K562 (cell line): Measurements from ENCODE around the gene HPCAL1. TPM values are rescaled to one million over a fixed set of nuclear protein-coding genes. Genes with fewer than 3 reads are reported as not detected.

Experiments used
- CAMTA2 ChIP-seq: fragments of 250-450 bp; sonication (Bioruptor Pico); conservative IDR thresholded peaks from 2 replicates; pipeline ENCODE4 v1.5.1; 2022
- CBX3 ChIP-seq, 2 experiments: IDR thresholded peaks; 1 replicate in 1 of 2; 2 replicates in 1 of 2; pipeline ENCODE4 v1.6.1; 2012; ENCODE audit warnings: inconsistent platforms in 2 of 2, low read length in 2 of 2, borderline replicate concordance in 1 of 2, control low read depth in 1 of 2
- ELK1 ChIP-seq: sonication (generic); formaldehyde crosslinking; IDR thresholded peaks from 2 replicates; pipeline ENCODE4 v1.8.1; 2022; ENCODE audit warnings: missing genetic modification reagents
- IFI16 ChIP-seq: fragments of 250-450 bp; sonication (Bioruptor Pico); IDR thresholded peaks from 2 replicates; pipeline ENCODE4 v2.1.2; 2022; ENCODE audit warnings: mild to moderate bottlenecking, inconsistent platforms
- MCM2 ChIP-seq: fragments of 450-650 bp; IDR thresholded peaks from 2 replicates; pipeline ENCODE4 v1.6.1; 2017; ENCODE audit warnings: low read depth, mild to moderate bottlenecking
- PHF21A ChIP-seq: fragments of 450-650 bp; IDR thresholded peaks from 2 replicates; pipeline ENCODE4 v1.6.1; 2017; ENCODE audit warnings: low read depth, borderline replicate concordance
- PPARD ChIP-seq: fragments of 250-450 bp; sonication (Bioruptor Pico); IDR thresholded peaks from 2 replicates; pipeline ENCODE4 v1.8.0; 2022; ENCODE audit warnings: inconsistent platforms, mild to moderate bottlenecking, moderate library complexity
- PRPF4 ChIP-seq: fragments of 200-400 bp; formaldehyde crosslinking; IDR thresholded peaks from one replicate; pipeline ENCODE4 v1.6.1; 2017; ENCODE audit warnings: low read length, low read depth, mild to moderate bottlenecking; ENCODE audit not compliant: insufficient read depth, poor library complexity, severe bottlenecking
- SMAD1 ChIP-seq: fragments of 150-350 bp; IDR thresholded peaks from 2 replicates; pipeline ENCODE4 v1.6.1; 2014; ENCODE audit warnings: low read length, low read depth; ENCODE audit not compliant: partially characterized antibody
- STAT5A ChIP-seq: IDR thresholded peaks from 2 replicates; pipeline ENCODE4 v1.6.1; 2012; ENCODE audit warnings: low read length, inconsistent platforms, borderline replicate concordance
- ZNF274 ChIP-seq: IDR thresholded peaks from 2 replicates; pipeline ENCODE4 v1.6.1; 2011; ENCODE audit warnings: low read depth, mild to moderate bottlenecking, low read length, moderate library complexity, borderline replicate concordance
- polyA plus RNA-seq, 8 experiments: library from polyadenylated mRNA; depleted of rRNA in 4 of 8; stranded (reverse) in 5 of 8; unstranded in 3 of 8; fragments of >200 nt; fragmentation: Nextera tagmentation in 2 of 8; fragmentation: Illumina TruSeq in 1 of 8; extraction: Ambion mirVana in 2 of 8; extraction: Trizol in 1 of 8; gene quantifications; 2 replicates each; pipeline versions ENCODE4 v1.2.1 to v1.2.3, GENCODE V29; 2011 to 2014; ENCODE audit warnings: inconsistent platforms in 1 of 8, missing spikeins in 1 of 8
- total RNA-seq, 7 experiments: library from RNA; depleted of rRNA in 6 of 7; stranded (reverse); fragments of >200 nt in 6 of 7; fragmentation: Illumina TruSeq in 2 of 7; extraction: Trizol in 2 of 7; gene quantifications; 2 replicates each; pipeline versions ENCODE4 v1.2.1 to v1.2.3, GENCODE V29; 2011 to 2021; ENCODE audit warnings: low replicate concordance in 1 of 7
- TF ChIP-seq, protein P1 (sequence below): fragments of 250-450 bp; sonication (Bioruptor Pico); IDR thresholded peaks from 2 replicates; pipeline ENCODE4 v1.9.0; 2021; ENCODE audit warnings: mild to moderate bottlenecking, inconsistent platforms

The HPCAL1 gene
- total and polyA plus RNA-seq, 9 of the 15 experiments (the other 6 are each of a cell fraction or from before 2014, with no cell fraction given), result 2.7 to 65.5 (median 23.9) TPM

DNA sequence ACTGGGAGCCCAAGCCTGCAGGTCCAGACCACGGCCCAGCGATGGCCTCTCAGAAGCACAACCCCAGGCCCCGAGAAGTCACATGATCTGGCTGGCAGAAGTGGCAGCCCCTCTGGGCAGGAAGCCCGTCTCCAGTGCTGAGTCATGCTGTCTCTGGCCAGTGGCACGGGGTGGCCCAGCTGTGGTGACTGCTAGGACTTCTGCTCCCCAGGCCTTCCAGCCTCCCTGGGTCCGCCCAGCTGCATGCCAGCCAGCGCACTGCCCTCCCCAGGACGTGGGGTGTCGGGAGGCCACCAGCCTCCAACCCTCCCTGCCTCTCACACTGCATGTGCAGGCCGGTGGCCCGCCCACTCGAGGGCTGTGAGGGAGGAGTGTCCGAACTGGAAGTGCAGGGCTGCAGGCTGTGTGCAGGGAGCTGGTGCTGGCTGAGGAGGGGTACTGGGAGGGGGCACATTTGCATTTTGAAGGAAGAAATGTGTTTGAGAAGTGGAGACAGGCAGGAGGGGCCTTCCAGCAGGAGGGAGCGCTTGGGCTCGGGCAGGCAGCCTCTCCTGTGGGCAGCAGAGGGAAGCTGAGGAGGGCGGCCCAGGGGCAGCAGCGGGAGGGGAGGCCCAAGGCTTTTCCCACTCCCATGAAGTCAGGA, 17.0 kb upstream of the HPCAL1 start (continued):
- no peak for TF ChIP-seq CBX3 (IDR thresholded peaks at IDR 0.05; ENCODE audit: borderline replicate concordance in 1 of 2, low read length in 2 of 2)
- no peak for TF ChIP-seq CAMTA2 (CRISPR knock-in tag)
- no peak for TF ChIP-seq PRPF4
- TF ChIP-seq MCM2, result no peak
- no peak for TF ChIP-seq PHF21A
- TF ChIP-seq ZNF274, result no peak
- no peak for TF ChIP-seq PPARD (CRISPR knock-in tag)
- TF ChIP-seq SMAD1, result no peak
- TF ChIP-seq, protein P1, sequence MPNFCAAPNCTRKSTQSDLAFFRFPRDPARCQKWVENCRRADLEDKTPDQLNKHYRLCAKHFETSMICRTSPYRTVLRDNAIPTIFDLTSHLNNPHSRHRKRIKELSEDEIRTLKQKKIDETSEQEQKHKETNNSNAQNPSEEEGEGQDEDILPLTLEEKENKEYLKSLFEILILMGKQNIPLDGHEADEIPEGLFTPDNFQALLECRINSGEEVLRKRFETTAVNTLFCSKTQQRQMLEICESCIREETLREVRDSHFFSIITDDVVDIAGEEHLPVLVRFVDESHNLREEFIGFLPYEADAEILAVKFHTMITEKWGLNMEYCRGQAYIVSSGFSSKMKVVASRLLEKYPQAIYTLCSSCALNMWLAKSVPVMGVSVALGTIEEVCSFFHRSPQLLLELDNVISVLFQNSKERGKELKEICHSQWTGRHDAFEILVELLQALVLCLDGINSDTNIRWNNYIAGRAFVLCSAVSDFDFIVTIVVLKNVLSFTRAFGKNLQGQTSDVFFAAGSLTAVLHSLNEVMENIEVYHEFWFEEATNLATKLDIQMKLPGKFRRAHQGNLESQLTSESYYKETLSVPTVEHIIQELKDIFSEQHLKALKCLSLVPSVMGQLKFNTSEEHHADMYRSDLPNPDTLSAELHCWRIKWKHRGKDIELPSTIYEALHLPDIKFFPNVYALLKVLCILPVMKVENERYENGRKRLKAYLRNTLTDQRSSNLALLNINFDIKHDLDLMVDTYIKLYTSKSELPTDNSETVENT (CRISPR knock-in tag), result no peak
- no peak for TF ChIP-seq ELK1
- TF ChIP-seq STAT5A, result no peak
- no peak for TF ChIP-seq IFI16 (CRISPR knock-in tag)
- TF ChIP-seq, all 486 proteins: peak for 34
